ENCODE results near the gene GAGE12F.
"Not testable (repeated sequence)": the region's sequence is repeated elsewhere in the genome, so short reads cannot be mapped to it uniquely, and the experiment has no call there.

DNA sequence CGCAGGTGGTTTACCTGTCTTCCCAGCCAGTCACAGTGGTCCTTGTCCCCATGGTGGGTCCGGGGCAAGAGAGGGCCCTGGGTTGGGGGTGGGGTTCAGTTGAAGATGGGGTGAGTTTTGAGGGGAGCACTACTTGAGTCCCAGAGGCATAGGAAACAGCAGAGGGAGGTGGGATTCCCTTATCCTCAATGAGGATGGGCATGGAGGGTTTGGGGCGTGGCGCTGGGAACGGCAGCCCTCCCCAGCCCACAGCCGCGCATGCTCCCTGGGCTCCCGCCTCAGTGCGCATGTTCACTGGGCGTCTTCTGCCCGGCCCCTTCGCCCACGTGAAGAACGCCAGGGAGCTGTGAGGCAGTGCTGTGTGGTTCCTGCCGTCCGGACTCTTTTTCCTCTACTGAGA is 9.5 kb downstream of the GAGE12F start, which contains the start of gene GAGE12G:
- not testable (repeated sequence) for TF ChIP-seq CTCF, POLR2A (IDR thresholded peaks at IDR 0.05)
